Neural progenitor cell (in vitro differentiated cells): ENCODE results near the gene RAD51B. TPM values are rescaled to one million over a fixed set of nuclear protein-coding genes. Genes with fewer than 3 reads are reported as not detected.

Experiments
- DNase-seq: peaks from one replicate; pipeline ENCODE4 v3.0.0-alpha.2; 2016; ENCODE audit warnings: low spot score
- H2AFZ ChIP-seq: fragments of 200-600 bp; sonication (generic); replicated peaks from 2 replicates; pipeline ENCODE4 v1.6.1; 2016; ENCODE audit warnings: antibody characterized with exemption
- H3F3A ChIP-seq: fragments of 200-600 bp; sonication (generic); 2 replicates; pipeline ENCODE4 v1.6.1; 2016; ENCODE audit warnings: antibody characterized with exemption, low read depth
- H3K27ac ChIP-seq: fragments of 200-600 bp; sonication (generic); 2 replicates; pipeline ENCODE4 v1.5.1; 2016; ENCODE audit warnings: mild to moderate bottlenecking
- H3K27me3 ChIP-seq: fragments of 200-600 bp; sonication (generic); 2 replicates; pipeline ENCODE4 v1.6.1; 2016; ENCODE audit warnings: mild to moderate bottlenecking, moderate library complexity
- H3K36me3 ChIP-seq: fragments of 200-600 bp; sonication (generic); 2 replicates; pipeline ENCODE4 v1.5.1; 2016
- H3K4me1 ChIP-seq: fragments of 200-600 bp; sonication (generic); 2 replicates; pipeline ENCODE4 v1.6.1; 2016; ENCODE audit warnings: mixed run types
- H3K4me2 ChIP-seq: fragments of 200-600 bp; sonication (generic); 2 replicates; pipeline ENCODE4 v1.6.1; 2016
- H3K4me3 ChIP-seq: fragments of 200-600 bp; sonication (generic); 2 replicates; pipeline ENCODE4 v1.5.1; 2016
- H3K79me2 ChIP-seq: fragments of 200-600 bp; sonication (generic); 2 replicates; pipeline ENCODE4 v1.6.1; 2016; ENCODE audit warnings: low read depth
- H3K9ac ChIP-seq: fragments of 200-600 bp; sonication (generic); 2 replicates; pipeline ENCODE4 v1.6.1; 2016
- H3K9me3 ChIP-seq: fragments of 200-600 bp; sonication (generic); 2 replicates; pipeline ENCODE4 v1.5.1; 2016; ENCODE audit warnings: low read depth
- H4K20me1 ChIP-seq: fragments of 200-600 bp; sonication (generic); 2 replicates; pipeline ENCODE4 v1.6.1; 2016; ENCODE audit warnings: low read depth
- H3K27ac Mint-ChIP-seq: 3 replicates; pipeline ENCODE4 v1.8.0; 2021; ENCODE audit warnings: mixed read lengths
- H3K27me3 Mint-ChIP-seq: 2 replicates; pipeline ENCODE4 v1.8.0; 2022; ENCODE audit warnings: low read depth, mild to moderate bottlenecking, inconsistent platforms, moderate library complexity, mixed read lengths; ENCODE audit not compliant: insufficient read depth
- H3K36me3 Mint-ChIP-seq: 3 replicates; pipeline ENCODE4 v1.8.0; 2021; ENCODE audit warnings: mixed read lengths
- H3K4me1 Mint-ChIP-seq: 3 replicates; pipeline ENCODE4 v1.8.0; 2021; ENCODE audit warnings: mixed read lengths
- H3K4me3 Mint-ChIP-seq: 3 replicates; pipeline ENCODE4 v1.8.0; 2021; ENCODE audit warnings: mild to moderate bottlenecking, moderate library complexity, mixed read lengths
- H3K9me3 Mint-ChIP-seq: 3 replicates; pipeline ENCODE4 v1.8.0; 2020; ENCODE audit warnings: mixed read lengths
- CTCF ChIP-seq: fragments of 200-600 bp; sonication (generic); IDR thresholded peaks from 2 replicates; pipeline ENCODE4 v1.5.1; 2017; ENCODE audit warnings: antibody characterized with exemption, mild to moderate bottlenecking
- EZH2 ChIP-seq: fragments of 200-600 bp; sonication (generic); IDR thresholded peaks from 2 replicates; pipeline ENCODE4 v1.6.1; 2017; ENCODE audit warnings: antibody characterized with exemption, mild to moderate bottlenecking, moderate library complexity
- EZH2phosphoT487 ChIP-seq: fragments of 200-600 bp; sonication (generic); IDR thresholded peaks from 2 replicates; pipeline ENCODE4 v1.6.1; 2017; ENCODE audit warnings: antibody characterized with exemption
- total RNA-seq: library from RNA; depleted of rRNA; stranded (reverse); fragments of >200 nt; gene quantifications from 2 replicates; pipeline ENCODE4 v1.2.3, GENCODE V29; 2015; ENCODE audit warnings: low replicate concordance

RAD51B gene
- total RNA-seq, 1 donor from 2014 or later, result 50.5 TPM

- Histone ChIP-seq H4K20me1 (peaks cover 12% of the 10 kb centered on the region), H3K4me3 (peak overlapping the region; percentile 34), H3K27ac (peak overlapping the region; percentile 78), H3K9ac (no peak overlapping the region), H2AFZ (no peak overlapping the region), H3K27me3 (peaks cover 11% of the 10 kb centered on the region), H3K4me1 (peaks cover 73% of the 10 kb centered on the region), H3K9me3 (no peaks in the 10 kb centered on the region), H3K36me3 (no peaks in the 10 kb centered on the region), H3F3A (peaks cover 37% of the 10 kb centered on the region), H3K4me2 (peak overlapping the region; percentile 76), H3K79me2 (no peaks in the 10 kb centered on the region)
- H3K9me3 Mint-ChIP-seq, result no peaks in the 10 kb centered on the region
- TF ChIP-seq EZH2phosphoT487 (peak; percentile 68), CTCF (no peak), EZH2 (no peak)
- peak; percentile 83 for DNase-seq
- peak overlapping the region; percentile 93 for H3K27ac Mint-ChIP-seq
- H3K27me3 Mint-ChIP-seq, result peaks cover 2% of the 10 kb centered on the region
- no peaks in the 10 kb centered on the region for H3K36me3 Mint-ChIP-seq
- peaks cover 69% of the 10 kb centered on the region for H3K4me1 Mint-ChIP-seq
- no peak overlapping the region for H3K4me3 Mint-ChIP-seq
These were observed 441.7 kb downstream of the RAD51B start for GRCh38 chr14:68261092-68261842.

- no peak overlapping the region for H3K4me3 ChIP-seq
- no peak overlapping the region for H3K9ac ChIP-seq
- Mint-ChIP-seq H3K27me3 (peaks cover 2% of the 10 kb centered on the region), H3K36me3 (no peaks in the 10 kb centered on the region), H3K4me3 (no peak overlapping the region), H3K27ac (peak overlapping the region; percentile 97), H3K4me1 (peaks cover 62% of the 10 kb centered on the region), H3K9me3 (no peaks in the 10 kb centered on the region)
- peaks cover 62% of the 10 kb centered on the region for H3K4me1 ChIP-seq
- no peak for TF ChIP-seq CTCF
- TF ChIP-seq EZH2, result no peak
- TF ChIP-seq EZH2phosphoT487, result no peak
- peak overlapping the region; percentile 76 for H3K4me2 ChIP-seq
- peaks cover 11% of the 10 kb centered on the region for H3K27me3 ChIP-seq
- no peaks in the 10 kb centered on the region for H3K79me2 ChIP-seq
- H4K20me1 ChIP-seq, result peaks cover 12% of the 10 kb centered on the region
- H3K36me3 ChIP-seq, result no peaks in the 10 kb centered on the region
- peaks cover 37% of the 10 kb centered on the region for H3F3A ChIP-seq
- no peak overlapping the region for H2AFZ ChIP-seq
- no peak for DNase-seq
- H3K27ac ChIP-seq, result no peak overlapping the region
- H3K9me3 ChIP-seq, result no peaks in the 10 kb centered on the region
These were observed 443.0 kb downstream of the RAD51B start for GRCh38 chr14:68262567-68262966.

GRCh38 chr14:68263563-68264259 lies 444.1 kb downstream of the RAD51B start:
- peaks cover 11% of the 10 kb centered on the region for H3K27me3 ChIP-seq
- peaks cover 60% of the 10 kb centered on the region for H3K4me1 ChIP-seq
- H3K4me2 ChIP-seq, result peak overlapping the region; percentile 49
- TF ChIP-seq EZH2 (no peak), EZH2phosphoT487 (no peak), CTCF (no peak)
- H2AFZ ChIP-seq, result no peak overlapping the region
- H3K27ac ChIP-seq, result no peak overlapping the region
- H3K4me3 Mint-ChIP-seq, result no peak overlapping the region
- no peaks in the 10 kb centered on the region for H3K9me3 Mint-ChIP-seq
- no peaks in the 10 kb centered on the region for H3K79me2 ChIP-seq
- no peak overlapping the region for H3K9ac ChIP-seq
- peaks cover 37% of the 10 kb centered on the region for H3F3A ChIP-seq
- no peak for DNase-seq
- H3K36me3 ChIP-seq, result no peaks in the 10 kb centered on the region
- no peaks in the 10 kb centered on the region for H3K9me3 ChIP-seq
- H3K4me3 ChIP-seq, result no peak overlapping the region
- H4K20me1 ChIP-seq, result peaks cover 12% of the 10 kb centered on the region
- no peaks in the 10 kb centered on the region for H3K36me3 Mint-ChIP-seq
- peaks cover 2% of the 10 kb centered on the region for H3K27me3 Mint-ChIP-seq
- peaks cover 66% of the 10 kb centered on the region for H3K4me1 Mint-ChIP-seq
- H3K27ac Mint-ChIP-seq, result peak overlapping the region; percentile 76
